RPMI7951 (cell line): ENCODE results near the gene WT1. TPM values are rescaled to one million over a fixed set of nuclear protein-coding genes. Genes with fewer than 3 reads are reported as not detected.
A peak's percentile ranks its signal among the peaks of the same experiment; 100 is the strongest.
"Not testable (repeated sequence)": the region's sequence is repeated elsewhere in the genome, so short reads cannot be mapped to it uniquely, and the experiment has no call there.

Source experiments
- DNase-seq: peaks from one replicate; pipeline ENCODE4 v3.0.0-alpha.2; 2012; ENCODE audit warnings: low read depth
- total RNA-seq: library from RNA; depleted of rRNA; stranded (reverse); fragments of >200 nt; shearing (Covaris generic); gene quantifications from 2 replicates; pipeline ENCODE4 v1.2.3, GENCODE V29; 2014; rRNA removed

The WT1 gene
- 7.8 and 11.5 TPM in 2 replicates for total RNA-seq

- peak; percentile 62 for DNase-seq
Measured at GRCh38 chr11:32435511-32435941, at the start of gene WT1. WT1 (minus strand) TSS chr11:32435539.

GRCh38 chr11:32479291-32479690 lies 44.0 kb upstream of the WT1 start:
- no peak for DNase-seq

GRCh38 chr11:32478277-32478731 lies 43.0 kb upstream of the WT1 start:
- DNase-seq = no peak

GRCh38 chr11:32473282-32473909 lies 38.1 kb upstream of the WT1 start:
- no peak for DNase-seq

- DNase-seq = peak; percentile 11
Measured at GRCh38 chr11:32472226-32472625, 36.9 kb upstream of the WT1 start.

GRCh38 chr11:32471544-32471943 lies 36.2 kb upstream of the WT1 start:
- not testable (repeated sequence) for DNase-seq

- DNase-seq = no peak
Measured at GRCh38 chr11:32469791-32470190, 34.5 kb upstream of the WT1 start.

- peak; percentile 69 for DNase-seq
Measured at GRCh38 chr11:32466279-32466915, 31.1 kb upstream of the WT1 start.

- no peak for DNase-seq
Measured at GRCh38 chr11:32464078-32464477, 28.7 kb upstream of the WT1 start.

- no peak for DNase-seq
Measured at GRCh38 chr11:32462011-32462690, 26.8 kb upstream of the WT1 start.

GRCh38 chr11:32456864-32457263 lies 21.5 kb upstream of the WT1 start:
- DNase-seq = no peak

- DNase-seq = no peak
Measured at GRCh38 chr11:32454993-32455392, 19.7 kb upstream of the WT1 start.

GRCh38 chr11:32451808-32452207 lies 16.5 kb upstream of the WT1 start:
- peak; percentile 45 for DNase-seq

- no peak for DNase-seq
Measured at GRCh38 chr11:32450372-32450771, 15.0 kb upstream of the WT1 start.

- peak; percentile 57 for DNase-seq
Measured at GRCh38 chr11:32448232-32448631, 12.9 kb upstream of the WT1 start.

- DNase-seq = no peak
Measured at GRCh38 chr11:32447252-32447651, 11.9 kb upstream of the WT1 start.

- no peak for DNase-seq
Measured at GRCh38 chr11:32446227-32446626, 10.9 kb upstream of the WT1 start.

GRCh38 chr11:32444186-32444585 lies 8.8 kb upstream of the WT1 start:
- no peak for DNase-seq

GRCh38 chr11:32440916-32441315 lies 5.6 kb upstream of the WT1 start:
- DNase-seq = no peak

GRCh38 chr11:32440312-32440908 lies 5.1 kb upstream of the WT1 start:
- DNase-seq = no peak

- DNase-seq = peak; percentile 19
Measured at GRCh38 chr11:32439501-32440210, 4.3 kb upstream of the WT1 start.
